Breast epithelium (tissue), 3 donors: Measurements from ENCODE around the gene IFT81.

Source experiments
- POLR2A ChIP-seq: fragments of 450-650 bp; IDR thresholded peaks from one replicate; pipeline ENCODE4 v1.6.1; 2016; ENCODE audit warnings: antibody characterized with exemption, mild to moderate bottlenecking, moderate library complexity
- POLR2AphosphoS5 ChIP-seq, 3 donors: sonication (generic); formaldehyde crosslinking; IDR thresholded peaks; one replicate each; pipeline ENCODE4 v1.6.1; 2017; ENCODE audit warnings: antibody characterized with exemption in 3 of 3
- TF ChIP-seq, protein P1 (sequence below), 3 donors: fragments of 450-650 bp; IDR thresholded peaks; one replicate each; pipeline ENCODE4 v1.5.1; 2016 to 2017; ENCODE audit warnings: antibody characterized with exemption in 3 of 3, mild to moderate bottlenecking in 3 of 3, moderate library complexity in 3 of 3

- TF ChIP-seq, protein P1, sequence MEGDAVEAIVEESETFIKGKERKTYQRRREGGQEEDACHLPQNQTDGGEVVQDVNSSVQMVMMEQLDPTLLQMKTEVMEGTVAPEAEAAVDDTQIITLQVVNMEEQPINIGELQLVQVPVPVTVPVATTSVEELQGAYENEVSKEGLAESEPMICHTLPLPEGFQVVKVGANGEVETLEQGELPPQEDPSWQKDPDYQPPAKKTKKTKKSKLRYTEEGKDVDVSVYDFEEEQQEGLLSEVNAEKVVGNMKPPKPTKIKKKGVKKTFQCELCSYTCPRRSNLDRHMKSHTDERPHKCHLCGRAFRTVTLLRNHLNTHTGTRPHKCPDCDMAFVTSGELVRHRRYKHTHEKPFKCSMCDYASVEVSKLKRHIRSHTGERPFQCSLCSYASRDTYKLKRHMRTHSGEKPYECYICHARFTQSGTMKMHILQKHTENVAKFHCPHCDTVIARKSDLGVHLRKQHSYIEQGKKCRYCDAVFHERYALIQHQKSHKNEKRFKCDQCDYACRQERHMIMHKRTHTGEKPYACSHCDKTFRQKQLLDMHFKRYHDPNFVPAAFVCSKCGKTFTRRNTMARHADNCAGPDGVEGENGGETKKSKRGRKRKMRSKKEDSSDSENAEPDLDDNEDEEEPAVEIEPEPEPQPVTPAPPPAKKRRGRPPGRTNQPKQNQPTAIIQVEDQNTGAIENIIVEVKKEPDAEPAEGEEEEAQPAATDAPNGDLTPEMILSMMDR (IDR thresholded peaks at IDR 0.05) = no peak
- TF ChIP-seq POLR2A (no peak), POLR2AphosphoS5 (IDR thresholded peaks at IDR 0.05) (no peak)
Measured at GRCh38 chr12:110254971-110255540, 130.9 kb downstream of the IFT81 start.
